Transverse colon (tissue), 4 donors: ENCODE results near the gene THSD4.

ENCODE experiments used
- CTCF ChIP-seq, 5 experiments: fragments of 200-600 bp in 3 of 5; fragments of 450-650 bp in 2 of 5; sonication (generic) in 3 of 5; IDR thresholded peaks; 1 replicate in 2 of 5; 2 replicates in 3 of 5; pipeline ENCODE4 v1.5.1; 2016 to 2017; ENCODE audit warnings: antibody characterized with exemption in 5 of 5, inconsistent platforms in 3 of 5, mild to moderate bottlenecking in 2 of 5, moderate library complexity in 1 of 5
- POLR2AphosphoS5 ChIP-seq, 3 donors: sonication (generic); formaldehyde crosslinking; IDR thresholded peaks; one replicate each; pipeline ENCODE4 v1.6.1; 2016; ENCODE audit warnings: antibody characterized with exemption in 3 of 3

GRCh38 chr15:71777216-71777943, 662.1 kb downstream of the THSD4 start:
- TF ChIP-seq CTCF (IDR thresholded peaks at IDR 0.05) (no peak), POLR2AphosphoS5 (IDR thresholded peaks at IDR 0.05) (no peak)
